Left lung (tissue), 10 donors: ENCODE results near the gene FNDC3B. TPM values are rescaled to one million over a fixed set of nuclear protein-coding genes. Genes with fewer than 3 reads are reported as not detected.

Experiments used
- ATAC-seq: fragments of 200-7000 bp; cut with Tn5 transposase; one replicate; pipeline ENCODE4 v1.9.1; 2020; ENCODE audit warnings: moderate library complexity
- DNase-seq, 4 donors: peaks; one replicate each; pipeline ENCODE4 v3.0.0-alpha.2; 2013 to 2020
- H3K27ac ChIP-seq, 2 donors: fragments of 200-600 bp; sonication (generic) in 1 of 2; one replicate each; pipeline versions ENCODE4 v1.5.0 to v1.8.0; 2020 to 2021
- H3K27me3 ChIP-seq, 2 donors: fragments of 200-600 bp; sonication (generic) in 1 of 2; one replicate each; pipeline versions ENCODE4 v1.5.0 to v1.8.0; 2020 to 2021
- H3K36me3 ChIP-seq, 2 donors: fragments of 200-600 bp; sonication (generic) in 1 of 2; one replicate each; pipeline versions ENCODE4 v1.5.0 to v1.8.0; 2020 to 2021
- H3K4me1 ChIP-seq, 2 donors: fragments of 200-600 bp; one replicate each; pipeline ENCODE4 v1.8.0; 2021
- H3K4me3 ChIP-seq, 2 donors: fragments of 200-600 bp; sonication (generic) in 1 of 2; one replicate each; pipeline versions ENCODE4 v1.5.0 to v1.8.0; 2020 to 2021; ENCODE audit warnings: mild to moderate bottlenecking in 1 of 2
- H3K9me3 ChIP-seq, 2 donors: fragments of 200-600 bp; sonication (generic) in 1 of 2; one replicate each; pipeline versions ENCODE4 v1.5.0 to v1.8.0; 2020 to 2021
- CTCF ChIP-seq, 2 donors: fragments of 200-600 bp; sonication (generic) in 1 of 2; IDR thresholded peaks; one replicate each; pipeline versions ENCODE4 v1.5.0 to v1.8.0; 2021; ENCODE audit warnings: antibody characterized with exemption in 2 of 2
- intact Hi-C, 2 donors: fragments of 100-400 bp; cut with DNase I; formaldehyde crosslinking; loops; one replicate each; pipeline versions ENCODE4 v1.11.2 to v1.14.2; 2022
- polyA plus RNA-seq, 6 donors: library from polyadenylated mRNA; unstranded; fragments of 120-200 nt; gene quantifications; one replicate each; pipeline ENCODE4 v1.2.1, GENCODE V29; 2013; ENCODE audit not compliant: insufficient read length in 6 of 6
- total RNA-seq, 2 donors: library from RNA; stranded (reverse); fragmentation: NEBNext Ultra II Directional; extraction: Animal tissue kit (Norgen Biotek cat#: 25700); gene quantifications; one replicate each; pipeline ENCODE4 v1.2.1, GENCODE V29; 2021
- donor health status: DM: no; HTN: yes; CAD: no.
- donor health status: DM: no; HTN: no; CAD: no.

Gene FNDC3B
- total and polyA plus RNA-seq, 8 donors, result 35.2 to 185 (median 42.3) TPM

GRCh38 chr3:172402090-172402489 is 362.7 kb downstream of the FNDC3B start:
- no peak for TF ChIP-seq CTCF (IDR thresholded peaks at IDR 0.05)
- no peak for ATAC-seq
- H3K36me3 ChIP-seq, result peaks cover 0 to 53% of the 10 kb centered on the region in 2 donors
- H3K27me3 ChIP-seq, result no peaks in the 10 kb centered on the region
- H3K4me1 ChIP-seq, result no peaks in the 10 kb centered on the region
- no peak overlapping the region for H3K27ac ChIP-seq
- no peak overlapping the region for H3K4me3 ChIP-seq
- no peaks in the 10 kb centered on the region for H3K9me3 ChIP-seq
- DNase-seq, result no peak
- intact Hi-C loops, result no loop called here

GRCh38 chr3:172402892-172403643 is 363.7 kb downstream of the FNDC3B start:
- H3K36me3 ChIP-seq, result peaks cover 0 to 43% of the 10 kb centered on the region in 2 donors
- H3K27ac ChIP-seq, result no peak overlapping the region
- H3K9me3 ChIP-seq, result no peaks in the 10 kb centered on the region
- no peaks in the 10 kb centered on the region for H3K27me3 ChIP-seq
- no peak overlapping the region for H3K4me3 ChIP-seq
- no peaks in the 10 kb centered on the region for H3K4me1 ChIP-seq
- TF ChIP-seq CTCF (IDR thresholded peaks at IDR 0.05), result no peak
- ATAC-seq, result no peak
- intact Hi-C loops, result no loop called here
- no peak for DNase-seq

GRCh38 chr3:172404237-172404962 is 365.0 kb downstream of the FNDC3B start:
- intact Hi-C loops, result no loop called here
- H3K9me3 ChIP-seq, result no peaks in the 10 kb centered on the region
- DNase-seq, result no peak
- no peak for TF ChIP-seq CTCF (IDR thresholded peaks at IDR 0.05)
- ATAC-seq, result no peak
- H3K27me3 ChIP-seq, result no peaks in the 10 kb centered on the region
- no peaks in the 10 kb centered on the region for H3K4me1 ChIP-seq
- peaks cover 0 to 31% of the 10 kb centered on the region in 2 donors for H3K36me3 ChIP-seq
- no peak overlapping the region for H3K27ac ChIP-seq
- H3K4me3 ChIP-seq, result no peak overlapping the region

- ATAC-seq, result no peak
- intact Hi-C loops, result no loop called here
- no peak for DNase-seq
- H3K27me3 ChIP-seq, result no peaks in the 10 kb centered on the region
- no peaks in the 10 kb centered on the region for H3K4me1 ChIP-seq
- H3K4me3 ChIP-seq, result no peak overlapping the region
- H3K36me3 ChIP-seq, result peaks cover 0 to 18% of the 10 kb centered on the region in 2 donors
- no peak for TF ChIP-seq CTCF (IDR thresholded peaks at IDR 0.05)
- H3K9me3 ChIP-seq, result no peaks in the 10 kb centered on the region
- no peak overlapping the region for H3K27ac ChIP-seq
Measured at GRCh38 chr3:172405914-172406313, 366.5 kb downstream of the FNDC3B start.

GRCh38 chr3:172407872-172408271 is 368.5 kb downstream of the FNDC3B start:
- DNase-seq, result no peak
- H3K36me3 ChIP-seq, result no peaks in the 10 kb centered on the region
- no peak for ATAC-seq
- no peak overlapping the region for H3K27ac ChIP-seq
- no peak overlapping the region for H3K4me3 ChIP-seq
- no peaks in the 10 kb centered on the region for H3K9me3 ChIP-seq
- intact Hi-C loops, result no loop called here
- H3K4me1 ChIP-seq, result no peaks in the 10 kb centered on the region
- no peaks in the 10 kb centered on the region for H3K27me3 ChIP-seq
- TF ChIP-seq CTCF (IDR thresholded peaks at IDR 0.05), result no peak
